Measurements from ENCODE around the gene SEPTIN1. TPM values are rescaled to one million over a fixed set of nuclear protein-coding genes. Genes with fewer than 3 reads are reported as not detected.

SEPTIN1 gene
- total and polyA plus RNA-seq, 2 donors (not counting 3 experiments of a cell fraction or from before 2014, with no cell fraction given), result 0.07 to 0.75 TPM

DNA sequence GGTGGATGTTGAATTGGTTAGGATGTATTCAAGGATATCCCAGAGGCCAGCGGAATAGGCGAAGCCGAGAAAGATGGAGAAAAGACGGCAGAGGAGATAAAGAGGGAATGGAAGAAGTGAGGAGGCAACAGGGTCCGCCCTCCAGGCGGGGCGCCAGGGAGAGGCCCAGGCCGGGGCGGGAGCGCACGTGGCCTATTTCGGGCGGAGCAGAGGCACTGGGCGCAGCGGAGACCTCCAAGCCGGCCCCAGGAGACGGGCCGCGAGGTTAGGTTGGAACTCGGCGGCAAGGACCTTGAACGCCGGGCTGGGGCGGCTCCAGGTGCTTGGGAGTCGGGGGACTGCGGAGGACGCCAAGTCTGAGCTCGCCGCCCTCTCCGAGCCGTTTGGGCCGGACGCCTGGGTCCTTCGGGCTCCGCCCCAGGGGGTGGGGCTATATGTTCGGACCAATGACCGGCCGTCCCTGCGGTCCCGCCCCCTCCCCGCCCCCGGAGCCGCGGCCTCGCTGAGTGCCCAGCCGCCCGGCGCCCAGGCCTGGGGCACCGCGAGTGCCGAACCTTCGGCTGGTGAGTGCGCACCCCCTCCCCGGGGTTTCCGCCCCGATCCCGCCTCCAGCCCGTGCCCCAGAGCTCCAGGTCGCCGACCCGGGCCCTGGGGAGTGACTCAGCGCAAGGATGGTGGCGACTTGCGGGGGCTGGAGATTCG lies 24.9 kb upstream of the SEPTIN1 start, which contains the start of gene ZNF771:
ZNF771 (plus strand) TSS at position 505 of the 702 bp plus-strand sequence. CDS start 448 bp downstream, outside the sequence.
- H4K20me1 ChIP-seq (replicated peaks; ENCODE audit: control insufficient read depth, extremely low read depth, insufficient read depth, low read length), result no peaks in the 10 kb centered on the region
- H3K9ac ChIP-seq (replicated peaks; ENCODE audit: extremely low read depth, insufficient read depth, low read length), result peak within 1 kb of the TSS; percentile 80
- intact Hi-C loops (cut with micrococcal nuclease) (loop anchor here (10.0 kb wide), 1 partner anchor 312 kb away; the partner anchor contains the start of genes TBX6 and YPEL3), dilution Hi-C loops (cut with MboI; ENCODE audit: extremely low pct_ligation_motif_present, low sequenced_read_pairs) (no loop called here)
- peaks cover 22% of the 10 kb centered on the region for H3K4me1 ChIP-seq (ENCODE audit: control insufficient read depth, extremely low read depth, insufficient read depth, low read length)
- H3K9me3 ChIP-seq (replicated peaks; ENCODE audit: control insufficient read depth, insufficient read depth, low read length), result no peaks in the 10 kb centered on the region
- no TSS peak for BruUV-seq (replicated peaks)
- no peaks in the 10 kb centered on the region for H3K27me3 ChIP-seq (ENCODE audit: control insufficient read depth in 2 of 2, insufficient read depth in 2 of 2, low read length in 2 of 2)
- H3K9me1 ChIP-seq (replicated peaks; ENCODE audit: control insufficient read depth, extremely low read depth, insufficient read depth, low read length), result no peaks in the 10 kb centered on the region
- peak within 1 kb of the TSS; percentile 29 to 56 (median 47) for H3K4me3 ChIP-seq (replicated peaks in 1 of 3; ENCODE audit: insufficient read depth in 1 of 3, low read depth in 1 of 3, low read length in 3 of 3)
- CTCF ChIA-PET, result interaction anchor here (0.8 to 5.3 kb wide), 7 partner anchors 9 to 315 kb away, joined by 3 to 62 read pairs (median 4); partner anchors contain the start of gene ZNF48
- FAIRE-seq (peak; percentile 88), DNase-seq (ENCODE audit: low read depth, low spot score) (peak; percentile 88)
- peak within 1 kb of the TSS; percentile 59 for H3K4me2 ChIP-seq (ENCODE audit: insufficient read depth, low read length)
- H3K27ac ChIP-seq (ENCODE audit: insufficient read depth, low read depth, low read length), result peak within 1 kb of the TSS; percentile 71
- POLR2A ChIA-PET, result interaction anchor here (1.3 to 1.5 kb wide), 4 partner anchors 11 to 56 kb away, joined by 3 to 7 read pairs (median 5); partner anchors contain the start of gene DCTPP1
- peak; percentile 92 for TF ChIP-seq POLR2A (IDR thresholded peaks at IDR 0.05; ENCODE audit: low read depth, low read length)
- peak; percentile 15 for TF ChIP-seq FOS (IDR thresholded peaks at IDR 0.05; ENCODE audit: borderline replicate concordance, insufficient read depth, low read length)
- peak; percentile 91 for TF ChIP-seq POLR2AphosphoS5 (IDR thresholded peaks at IDR 0.05; ENCODE audit: insufficient read depth, low read depth, low read length)
- TF ChIP-seq EZH2 (IDR thresholded peaks at IDR 0.05; ENCODE audit: borderline replicate concordance, low read depth, low read length, severe bottlenecking), result no peak
- TF ChIP-seq MYC (IDR thresholded peaks at IDR 0.05; ENCODE audit: low read depth, low read length), result no peak
- TF ChIP-seq, protein P1, sequence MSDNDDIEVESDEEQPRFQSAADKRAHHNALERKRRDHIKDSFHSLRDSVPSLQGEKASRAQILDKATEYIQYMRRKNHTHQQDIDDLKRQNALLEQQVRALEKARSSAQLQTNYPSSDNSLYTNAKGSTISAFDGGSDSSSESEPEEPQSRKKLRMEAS (IDR thresholded peaks at IDR 0.05; ENCODE audit: insufficient read depth, insufficient read length), result peak; percentile 87
- H2AFZ ChIP-seq (ENCODE audit: low read depth, low read length), result peak within 1 kb of the TSS; percentile 67
- H3K79me2 ChIP-seq (ENCODE audit: control insufficient read depth, insufficient read depth, low read length), result peaks cover 3% of the 10 kb centered on the region
- peaks cover under 1 to 6% of the 10 kb centered on the region in 2 experiments for H3K36me3 ChIP-seq (ENCODE audit: control insufficient read depth in 2 of 2, extremely low read depth in 1 of 2, insufficient read depth in 2 of 2, low read length in 2 of 2)

Data from endothelial cell of umbilical vein (primary cell).